ENCODE data around the gene LPCAT3. TPM values are rescaled to one million over a fixed set of nuclear protein-coding genes. Genes with fewer than 3 reads are reported as not detected.

Gene LPCAT3
- polyA plus RNA-seq, 2 of the 4 experiments (the other 2 are of a cell fraction): 42.8 to 53.4 TPM

DNA sequence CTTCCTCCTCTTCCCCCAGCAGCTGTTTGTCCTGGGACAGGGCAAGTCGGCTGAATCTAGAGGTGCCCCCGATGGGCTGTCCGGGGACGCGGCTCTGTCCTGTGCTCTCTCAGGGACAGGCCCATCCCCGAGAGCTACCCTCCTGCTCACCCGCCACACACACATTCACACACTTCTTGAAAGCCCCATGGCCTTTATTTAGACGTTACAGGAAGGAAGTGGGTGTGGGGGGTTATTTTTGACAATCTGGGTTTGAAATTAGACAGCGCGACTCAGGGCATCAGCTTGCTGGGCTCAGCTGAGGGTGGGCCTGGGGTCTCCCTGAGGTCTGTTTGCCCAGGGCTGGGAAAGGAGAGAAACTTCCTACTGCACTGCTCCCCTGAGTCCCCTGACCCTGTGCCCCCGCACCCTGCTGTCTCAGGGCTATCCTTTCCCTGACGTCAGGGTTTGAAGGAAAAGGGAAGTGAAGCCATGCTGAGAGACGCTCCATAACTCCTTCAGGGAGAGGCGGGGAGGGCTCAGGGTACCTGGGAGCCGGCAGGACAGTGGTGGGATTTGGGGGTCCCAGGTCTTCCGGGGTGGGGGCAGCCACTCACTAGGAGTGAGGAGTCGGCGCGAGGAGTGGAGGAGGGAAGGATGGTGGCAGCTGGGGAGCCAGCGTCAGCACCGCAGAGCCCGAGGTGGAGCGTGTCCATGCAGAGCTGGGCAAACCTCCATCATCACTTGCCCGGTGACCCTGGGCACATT lies 59.0 kb downstream of the LPCAT3 start:
- POLR2A ChIA-PET: interaction anchor here (0.5 to 9.0 kb wide), 2 partner anchors 14 to 72 kb away, joined by 3 to 174 read pairs; partner anchors contain the start of genes C12orf57 and RNU7-1
- DNase-seq (ENCODE audit: low read depth in 1 of 2, low spot score in 1 of 2) (no peak), ATAC-seq (no peak), FAIRE-seq (no peak)
- Histone ChIP-seq H3K4me1 (peaks cover 25% of the 10 kb centered on the region), H3K9me3 (no peaks in the 10 kb centered on the region), H3K27ac (no peak overlapping the region), H3K4me3 (no peak overlapping the region), H3K4me2 (no peak overlapping the region)
- CTCF ChIA-PET: interaction anchor here (0.8 to 11.2 kb wide), 8 partner anchors 14 to 185 kb away, joined by 3 to 354 read pairs (median 4); partner anchors contain the start of genes C12orf57, C1RL, RNU7-1 and SPSB2
- WGBS (ENCODE audit: missing lambda C conversion rate): 89% methylated on average over 24 of the region's 24 CpGs
- no peak for TF ChIP-seq FOSL2 (IDR thresholded peaks at IDR 0.05)
- no peak for TF ChIP-seq FOSL2 (CRISPR knock-in tag; IDR thresholded peaks at IDR 0.05)
- TF ChIP-seq RARB (CRISPR knock-in tag; IDR thresholded peaks at IDR 0.05): no peak
- no peak for TF ChIP-seq JUNB (IDR thresholded peaks at IDR 0.05)
- TF ChIP-seq RFX5 (IDR thresholded peaks at IDR 0.05): no peak
- no peak for TF ChIP-seq RCOR1 (IDR thresholded peaks at IDR 0.05; ENCODE audit: low read depth, low read length)
- no peak for TF ChIP-seq FOSB (CRISPR knock-in tag; IDR thresholded peaks at IDR 0.05)

DNA sequence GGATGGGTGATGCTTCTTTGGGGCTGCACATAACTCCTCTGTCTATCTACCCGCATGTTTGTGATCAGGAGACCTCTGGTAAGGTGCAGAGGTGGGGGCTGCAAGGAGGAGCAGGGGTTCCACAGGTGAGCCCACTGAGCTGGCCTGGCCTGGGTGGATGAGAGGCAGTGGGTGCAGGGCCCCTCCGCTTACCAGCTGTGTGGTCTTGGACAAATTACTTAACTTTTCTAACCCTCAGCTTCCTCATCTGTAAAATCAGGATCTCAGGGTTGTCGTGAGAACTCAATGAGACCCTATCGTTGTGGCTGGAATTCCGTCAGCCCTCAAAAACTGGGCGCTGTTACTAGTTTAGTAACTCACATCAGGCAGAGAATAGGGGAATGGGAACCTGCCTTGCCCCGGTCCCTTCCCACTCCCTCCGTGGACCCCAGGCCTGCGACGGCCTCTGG lies 59.6 kb downstream of the LPCAT3 start:
- H3K9me3 ChIP-seq: no peaks in the 10 kb centered on the region
- H3K4me3 ChIP-seq: no peak overlapping the region
- TF ChIP-seq HOXB5 (CRISPR knock-in tag; IDR thresholded peaks at IDR 0.05) (no peak), JUNB (IDR thresholded peaks at IDR 0.05) (no peak), SREBF2 (IDR thresholded peaks at IDR 0.05) (no peak), FOSL2 (IDR thresholded peaks at IDR 0.05) (no peak), FOSL2 (CRISPR knock-in tag; IDR thresholded peaks at IDR 0.05) (no peak), RNF2 (IDR thresholded peaks at IDR 0.05; ENCODE audit: borderline replicate concordance, low read depth) (no peak), ZC3H11A (IDR thresholded peaks at IDR 0.05) (no peak), ZFP36 (IDR thresholded peaks at IDR 0.05; ENCODE audit: borderline replicate concordance, partially characterized antibody) (no peak), KDM1A (IDR thresholded peaks at IDR 0.05; ENCODE audit: low read depth) (no peak), HDAC2 (IDR thresholded peaks at IDR 0.05) (no peak), HOXB13 (CRISPR knock-in tag; IDR thresholded peaks at IDR 0.05; ENCODE audit: low read depth) (no peak), CHD2 (IDR thresholded peaks at IDR 0.05; ENCODE audit: low read length, partially characterized antibody) (no peak), CBX2 (IDR thresholded peaks at IDR 0.05; ENCODE audit: borderline replicate concordance, low read depth) (no peak)
- TF ChIP-seq, protein P1, sequence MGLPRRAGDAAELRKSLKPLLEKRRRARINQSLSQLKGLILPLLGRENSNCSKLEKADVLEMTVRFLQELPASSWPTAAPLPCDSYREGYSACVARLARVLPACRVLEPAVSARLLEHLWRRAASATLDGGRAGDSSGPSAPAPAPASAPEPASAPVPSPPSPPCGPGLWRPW (IDR thresholded peaks at IDR 0.05): no peak
- TF ChIP-seq, protein P2, sequence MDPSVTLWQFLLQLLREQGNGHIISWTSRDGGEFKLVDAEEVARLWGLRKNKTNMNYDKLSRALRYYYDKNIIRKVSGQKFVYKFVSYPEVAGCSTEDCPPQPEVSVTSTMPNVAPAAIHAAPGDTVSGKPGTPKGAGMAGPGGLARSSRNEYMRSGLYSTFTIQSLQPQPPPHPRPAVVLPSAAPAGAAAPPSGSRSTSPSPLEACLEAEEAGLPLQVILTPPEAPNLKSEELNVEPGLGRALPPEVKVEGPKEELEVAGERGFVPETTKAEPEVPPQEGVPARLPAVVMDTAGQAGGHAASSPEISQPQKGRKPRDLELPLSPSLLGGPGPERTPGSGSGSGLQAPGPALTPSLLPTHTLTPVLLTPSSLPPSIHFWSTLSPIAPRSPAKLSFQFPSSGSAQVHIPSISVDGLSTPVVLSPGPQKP (IDR thresholded peaks at IDR 0.05; ENCODE audit: low read depth, low read length): no peak
- H3K4me2 ChIP-seq: no peak overlapping the region
- no peak overlapping the region for H3K27ac ChIP-seq
- ATAC-seq (no peak), FAIRE-seq (no peak), DNase-seq (ENCODE audit: low read depth in 1 of 2, low spot score in 1 of 2) (no peak)
- POLR2A ChIA-PET: interaction anchor here (9.0 kb wide), 1 partner anchor 14 kb away, joined by 174 read pairs; the partner anchor contains the start of genes C12orf57 and RNU7-1
- 86% methylated on average over 10 of the region's 10 CpGs for WGBS (ENCODE audit: missing lambda C conversion rate)
- CTCF ChIA-PET: interaction anchor here (0.8 to 11.2 kb wide), 8 partner anchors 14 to 186 kb away, joined by 3 to 354 read pairs (median 4); partner anchors contain the start of genes C12orf57, C1RL, RNU7-1 and SPSB2
- peaks cover 25% of the 10 kb centered on the region for H3K4me1 ChIP-seq

DNA sequence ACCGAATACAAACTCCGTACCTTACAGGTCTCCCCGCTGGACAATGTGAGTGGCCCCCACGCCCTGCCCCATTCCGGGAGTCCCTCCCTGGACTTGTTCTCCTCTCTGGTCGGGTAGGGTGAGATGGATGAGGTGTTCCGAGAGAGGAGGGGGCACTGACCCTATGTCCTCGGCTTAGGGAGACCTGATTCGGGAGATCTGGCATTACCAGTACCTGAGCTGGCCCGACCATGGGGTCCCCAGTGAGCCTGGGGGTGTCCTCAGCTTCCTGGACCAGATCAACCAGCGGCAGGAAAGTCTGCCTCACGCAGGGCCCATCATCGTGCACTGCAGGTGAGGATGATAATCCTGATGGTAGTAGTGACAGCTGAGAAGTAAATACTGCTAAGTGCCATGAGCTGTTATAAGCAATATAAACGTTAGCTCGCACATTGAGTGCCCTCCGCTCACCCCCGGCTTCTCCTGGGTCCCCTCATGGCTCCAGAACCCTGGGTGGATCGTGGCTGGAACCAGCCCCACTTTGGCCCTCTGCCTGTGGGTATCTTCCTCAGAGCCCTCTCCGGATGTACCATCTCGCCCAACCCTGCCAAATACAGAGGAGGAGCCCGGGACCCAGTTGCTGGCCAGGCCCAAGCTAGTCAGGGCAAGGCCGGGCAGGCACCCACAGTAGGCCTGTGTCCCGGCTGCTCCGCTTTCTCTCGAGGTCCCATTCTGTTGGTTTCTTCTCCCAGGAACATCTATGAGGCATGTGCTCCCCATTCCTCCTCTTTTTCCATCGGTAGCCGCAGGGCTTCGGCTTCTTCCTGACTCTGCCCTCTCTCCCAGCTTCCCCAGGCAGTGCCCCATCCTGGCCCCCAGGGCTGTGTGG lies 60.3 kb downstream of the LPCAT3 start:
- ChIA-PET POLR2A (interaction anchor here (9.0 kb wide), 1 partner anchor 13 kb away, joined by 174 read pairs; the partner anchor contains the start of genes C12orf57 and RNU7-1), CTCF (interaction anchor here (1.0 to 11.2 kb wide), 9 partner anchors 7 to 186 kb away, joined by 3 to 354 read pairs (median 5); partner anchors contain the start of genes C12orf57, C1RL, RNU7-1 and SPSB2)
- Histone ChIP-seq H3K4me2 (no peak overlapping the region), H3K4me1 (peaks cover 23% of the 10 kb centered on the region), H3K9me3 (no peaks in the 10 kb centered on the region), H3K4me3 (no peak overlapping the region), H3K27ac (no peak overlapping the region)
- TF ChIP-seq RARB (CRISPR knock-in tag; IDR thresholded peaks at IDR 0.05): no peak
- no peak for DNase-seq (ENCODE audit: low read depth in 1 of 2, low spot score in 1 of 2)
- FAIRE-seq: no peak
- no peak for ATAC-seq
- WGBS (ENCODE audit: missing lambda C conversion rate): 86% methylated on average over 24 of the region's 28 CpGs
